ENCODE data around the gene TBR1.
A peak's percentile ranks its signal among the peaks of the same experiment; 100 is the strongest.

Gene TBR1

GRCh38 chr2:161427664-161428587 is 11.8 kb downstream of the TBR1 start:
- H4K91ac ChIP-seq (ENCODE audit: low read depth, low read length, poor library complexity): no peak overlapping the region
- no peak overlapping the region for H3K14ac ChIP-seq (ENCODE audit: low read length)
- H3K18ac ChIP-seq (ENCODE audit: low read length): peak overlapping the region; percentile 53
- no peak overlapping the region for H3K27ac ChIP-seq (replicated peaks; ENCODE audit: low read length)
- no peaks in the 10 kb centered on the region for H3K79me1 ChIP-seq (ENCODE audit: low read depth, low read length)
- H3K36me3 ChIP-seq (replicated peaks in 1 of 2; ENCODE audit: control insufficient read depth in 2 of 2, insufficient read depth in 2 of 2, low read length in 2 of 2): no peaks in the 10 kb centered on the region
- no peak overlapping the region for H4K8ac ChIP-seq (ENCODE audit: low read depth, low read length)
- peak; percentile 18 for DNase-seq (ENCODE audit: low spot score)
- H2BK5ac ChIP-seq (ENCODE audit: low read length): no peak overlapping the region
- WGBS, 2 donors (ENCODE audit: extremely low coverage in 2 of 2, insufficient read length in 2 of 2, insufficient replicate concordance in 1 of 2): no CpG with 5 or more reads among the region's 64 CpGs
- peak overlapping the region; percentile 62 for H2AFZ ChIP-seq (ENCODE audit: low read length)
- no peak overlapping the region for H2BK15ac ChIP-seq (ENCODE audit: low read length)
- no peak overlapping the region for H2BK12ac ChIP-seq (ENCODE audit: low read length)
- H3K4me2 ChIP-seq (ENCODE audit: insufficient read depth, low read length, poor library complexity, severe bottlenecking): no peak overlapping the region
- H2AK5ac ChIP-seq (ENCODE audit: low read depth, low read length): no peak overlapping the region
- H3K4ac ChIP-seq (ENCODE audit: low read length): no peak overlapping the region
- peaks cover 0 to 3% of the 10 kb centered on the region in 2 donors for H3K4me1 ChIP-seq (ENCODE audit: control insufficient read depth in 2 of 2, insufficient read depth in 1 of 2, low read depth in 1 of 2, low read length in 2 of 2)
- H3K9ac ChIP-seq (ENCODE audit: low read depth, low read length, poor library complexity): peak overlapping the region; percentile 25
- H2BK120ac ChIP-seq (ENCODE audit: low read depth, low read length): peak overlapping the region; percentile 42
- peaks cover 28 to 99% (median 58%) of the 10 kb centered on the region in 3 experiments for H3K27me3 ChIP-seq (ENCODE audit: control insufficient read depth in 3 of 3, insufficient read depth in 3 of 3, low read depth in 1 of 3, low read length in 3 of 3)
- H3K9me3 ChIP-seq (replicated peaks in 1 of 2; ENCODE audit: control insufficient read depth in 2 of 2, insufficient read depth in 1 of 2, low read depth in 1 of 2, low read length in 2 of 2): peaks cover 0 to 14% of the 10 kb centered on the region in 2 donors
- H3K23ac ChIP-seq (ENCODE audit: low read depth, low read length, poor library complexity): peak overlapping the region; percentile 48
- no peak overlapping the region for H3K4me3 ChIP-seq (ENCODE audit: low read length in 2 of 2)

DNA sequence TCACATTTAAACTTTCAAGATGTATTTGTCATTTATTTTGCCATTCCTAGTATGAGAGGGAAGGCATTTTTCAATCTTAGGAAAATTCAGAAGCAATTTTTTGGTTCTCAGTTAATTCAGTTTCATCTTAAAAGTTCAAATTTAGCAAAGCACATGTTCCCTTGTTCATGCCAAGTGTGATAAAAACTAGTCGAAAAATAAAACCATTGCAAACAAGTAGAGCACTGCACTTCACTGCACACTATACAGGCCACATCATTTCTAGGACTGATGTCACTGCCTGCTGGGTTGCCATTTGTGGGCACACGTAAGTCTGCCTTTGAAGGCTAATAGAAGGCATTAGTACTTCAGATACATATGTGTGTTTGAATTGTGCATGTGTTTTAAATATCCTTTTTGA is 14.3 kb downstream of the TBR1 start:
- Histone ChIP-seq H3K4me2 (ENCODE audit: insufficient read depth, low read length, poor library complexity, severe bottlenecking) (no peak overlapping the region), H3K9ac (ENCODE audit: low read depth, low read length, poor library complexity) (no peak overlapping the region), H3K27ac (replicated peaks; ENCODE audit: low read length) (no peak overlapping the region), H3K4me3 (ENCODE audit: low read length in 2 of 2) (no peak overlapping the region), H2BK5ac (ENCODE audit: low read length) (no peak overlapping the region), H2AK5ac (ENCODE audit: low read depth, low read length) (no peak overlapping the region), H3K4me1 (ENCODE audit: control insufficient read depth in 2 of 2, insufficient read depth in 1 of 2, low read depth in 1 of 2, low read length in 2 of 2) (no peaks in the 10 kb centered on the region), H3K36me3 (replicated peaks in 1 of 2; ENCODE audit: control insufficient read depth in 2 of 2, insufficient read depth in 2 of 2, low read length in 2 of 2) (no peaks in the 10 kb centered on the region), H4K91ac (ENCODE audit: low read depth, low read length, poor library complexity) (no peak overlapping the region), H3K4ac (ENCODE audit: low read length) (no peak overlapping the region), H4K8ac (ENCODE audit: low read depth, low read length) (no peak overlapping the region), H3K27me3 (ENCODE audit: control insufficient read depth in 3 of 3, insufficient read depth in 3 of 3, low read depth in 1 of 3, low read length in 3 of 3) (peaks cover 16 to 82% (median 34%) of the 10 kb centered on the region in 3 experiments), H2BK15ac (ENCODE audit: low read length) (no peak overlapping the region), H3K18ac (ENCODE audit: low read length) (no peak overlapping the region), H2BK120ac (ENCODE audit: low read depth, low read length) (no peak overlapping the region), H3K23ac (ENCODE audit: low read depth, low read length, poor library complexity) (no peak overlapping the region), H3K9me3 (replicated peaks in 1 of 2; ENCODE audit: control insufficient read depth in 2 of 2, insufficient read depth in 1 of 2, low read depth in 1 of 2, low read length in 2 of 2) (peaks cover 0 to 10% of the 10 kb centered on the region in 2 donors), H2AFZ (ENCODE audit: low read length) (no peak overlapping the region), H2BK12ac (ENCODE audit: low read length) (no peak overlapping the region), H3K14ac (ENCODE audit: low read length) (no peak overlapping the region), H3K79me1 (ENCODE audit: low read depth, low read length) (no peaks in the 10 kb centered on the region)
- no peak for DNase-seq (ENCODE audit: low spot score)
- WGBS, 2 donors (ENCODE audit: extremely low coverage in 2 of 2, insufficient read length in 2 of 2, insufficient replicate concordance in 1 of 2): no CpG with 5 or more reads among the region's 2 CpGs

DNA sequence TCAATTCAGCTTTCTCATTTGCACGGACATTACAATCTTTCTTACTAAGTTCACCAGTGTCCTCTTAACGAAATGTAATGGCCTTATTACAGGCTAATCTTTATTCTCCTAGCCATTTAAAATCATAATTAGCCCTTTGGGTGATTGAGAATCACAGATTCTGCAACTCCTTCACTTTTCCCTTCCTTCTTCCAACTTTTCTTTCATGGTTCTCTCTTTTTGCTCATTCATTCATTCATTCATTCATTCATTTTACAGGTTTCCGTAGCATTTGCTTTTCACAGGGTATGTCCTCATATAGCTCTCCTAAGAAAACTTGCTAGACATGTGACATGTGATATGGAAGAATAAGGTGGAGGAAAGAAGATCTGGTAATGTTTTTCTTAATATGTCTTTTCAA is 16.0 kb downstream of the TBR1 start:
- H3K4ac ChIP-seq (ENCODE audit: low read length): no peak overlapping the region
- peaks cover 11 to 65% (median 20%) of the 10 kb centered on the region in 3 experiments for H3K27me3 ChIP-seq (ENCODE audit: control insufficient read depth in 3 of 3, insufficient read depth in 3 of 3, low read depth in 1 of 3, low read length in 3 of 3)
- H2AK5ac ChIP-seq (ENCODE audit: low read depth, low read length): no peak overlapping the region
- no peak for DNase-seq (ENCODE audit: low spot score)
- no peak overlapping the region for H3K4me3 ChIP-seq (ENCODE audit: low read length in 2 of 2)
- no peak overlapping the region for H2BK15ac ChIP-seq (ENCODE audit: low read length)
- no peaks in the 10 kb centered on the region for H3K36me3 ChIP-seq (replicated peaks in 1 of 2; ENCODE audit: control insufficient read depth in 2 of 2, insufficient read depth in 2 of 2, low read length in 2 of 2)
- H2AFZ ChIP-seq (ENCODE audit: low read length): no peak overlapping the region
- peaks cover 0 to 7% of the 10 kb centered on the region in 2 donors for H3K9me3 ChIP-seq (replicated peaks in 1 of 2; ENCODE audit: control insufficient read depth in 2 of 2, insufficient read depth in 1 of 2, low read depth in 1 of 2, low read length in 2 of 2)
- no peaks in the 10 kb centered on the region for H3K4me1 ChIP-seq (ENCODE audit: control insufficient read depth in 2 of 2, insufficient read depth in 1 of 2, low read depth in 1 of 2, low read length in 2 of 2)
- H2BK12ac ChIP-seq (ENCODE audit: low read length): no peak overlapping the region
- no peak overlapping the region for H3K27ac ChIP-seq (replicated peaks; ENCODE audit: low read length)
- no peak overlapping the region for H3K18ac ChIP-seq (ENCODE audit: low read length)
- H3K14ac ChIP-seq (ENCODE audit: low read length): no peak overlapping the region
- no peak overlapping the region for H3K9ac ChIP-seq (ENCODE audit: low read depth, low read length, poor library complexity)
- H3K79me1 ChIP-seq (ENCODE audit: low read depth, low read length): no peaks in the 10 kb centered on the region
- H3K4me2 ChIP-seq (ENCODE audit: insufficient read depth, low read length, poor library complexity, severe bottlenecking): no peak overlapping the region
- no CpG with 5 or more reads among the region's 3 CpGs for WGBS, 2 donors (ENCODE audit: extremely low coverage in 2 of 2, insufficient read length in 2 of 2, insufficient replicate concordance in 1 of 2)
- no peak overlapping the region for H2BK5ac ChIP-seq (ENCODE audit: low read length)
- H4K8ac ChIP-seq (ENCODE audit: low read depth, low read length): no peak overlapping the region
- no peak overlapping the region for H3K23ac ChIP-seq (ENCODE audit: low read depth, low read length, poor library complexity)
- no peak overlapping the region for H2BK120ac ChIP-seq (ENCODE audit: low read depth, low read length)
- no peak overlapping the region for H4K91ac ChIP-seq (ENCODE audit: low read depth, low read length, poor library complexity)

DNA sequence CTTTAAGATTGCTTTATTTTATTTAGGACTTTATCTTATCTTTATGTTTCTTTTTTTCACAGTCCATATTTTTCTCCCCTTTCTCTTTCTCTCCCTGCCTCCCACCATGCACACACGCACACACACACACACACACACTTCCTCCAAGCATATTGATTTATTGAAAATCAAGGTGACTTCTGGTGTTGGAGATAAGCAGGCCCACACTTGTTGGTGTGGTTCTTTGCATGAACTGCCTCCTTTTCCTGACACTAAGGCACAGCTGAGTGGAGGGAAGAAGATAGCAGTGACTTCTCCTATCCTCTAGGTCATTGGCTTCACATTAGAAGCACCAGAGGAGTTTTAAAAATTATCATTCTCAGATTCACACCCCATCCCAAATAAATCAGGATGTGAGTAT is 18.0 kb downstream of the TBR1 start:
- Histone ChIP-seq H2BK12ac (ENCODE audit: low read length) (no peak overlapping the region), H3K4me3 (ENCODE audit: low read length in 2 of 2) (no peak overlapping the region), H3K27me3 (ENCODE audit: control insufficient read depth in 3 of 3, insufficient read depth in 3 of 3, low read depth in 1 of 3, low read length in 3 of 3) (peaks cover 0 to 53% (median 3%) of the 10 kb centered on the region in 3 experiments), H2AK5ac (ENCODE audit: low read depth, low read length) (no peak overlapping the region), H4K91ac (ENCODE audit: low read depth, low read length, poor library complexity) (no peak overlapping the region), H3K27ac (replicated peaks; ENCODE audit: low read length) (no peak overlapping the region), H3K36me3 (replicated peaks in 1 of 2; ENCODE audit: control insufficient read depth in 2 of 2, insufficient read depth in 2 of 2, low read length in 2 of 2) (no peaks in the 10 kb centered on the region), H3K9me3 (replicated peaks in 1 of 2; ENCODE audit: control insufficient read depth in 2 of 2, insufficient read depth in 1 of 2, low read depth in 1 of 2, low read length in 2 of 2) (no peaks in the 10 kb centered on the region), H2BK15ac (ENCODE audit: low read length) (no peak overlapping the region), H3K14ac (ENCODE audit: low read length) (no peak overlapping the region), H3K18ac (ENCODE audit: low read length) (no peak overlapping the region), H3K4me2 (ENCODE audit: insufficient read depth, low read length, poor library complexity, severe bottlenecking) (no peak overlapping the region), H3K79me1 (ENCODE audit: low read depth, low read length) (no peaks in the 10 kb centered on the region), H2BK5ac (ENCODE audit: low read length) (no peak overlapping the region), H3K4ac (ENCODE audit: low read length) (no peak overlapping the region), H3K23ac (ENCODE audit: low read depth, low read length, poor library complexity) (no peak overlapping the region), H4K8ac (ENCODE audit: low read depth, low read length) (no peak overlapping the region), H2BK120ac (ENCODE audit: low read depth, low read length) (no peak overlapping the region), H2AFZ (ENCODE audit: low read length) (no peak overlapping the region), H3K9ac (ENCODE audit: low read depth, low read length, poor library complexity) (no peak overlapping the region), H3K4me1 (ENCODE audit: control insufficient read depth in 2 of 2, insufficient read depth in 1 of 2, low read depth in 1 of 2, low read length in 2 of 2) (no peaks in the 10 kb centered on the region)
- no peak for DNase-seq (ENCODE audit: low spot score)
- WGBS, 2 donors (ENCODE audit: extremely low coverage in 2 of 2, insufficient read length in 2 of 2, insufficient replicate concordance in 1 of 2): no CpG with 5 or more reads among the region's 1 CpG
